H1 (cell line): ENCODE measurements around the gene TLE3. TPM values are rescaled to one million over a fixed set of nuclear protein-coding genes. Genes with fewer than 3 reads are reported as not detected.

Source experiments
- CTCF ChIA-PET: fragments of 300-600 bp; sonication (Branson Sonifier 250); formaldehyde crosslinking; loops from one replicate; lab custom pipeline; 2021; ENCODE audit not compliant: partially characterized antibody; lab: Charles Lee
- POLR2A ChIA-PET: fragments of 300-600 bp; sonication (Branson Sonifier 250); formaldehyde crosslinking; loops from one replicate; lab custom pipeline; 2021; ENCODE audit warnings: inconsistent platforms; ENCODE audit not compliant: partially characterized antibody; lab: Charles Lee
- DNase-seq, 2 experiments: peaks; one replicate each; pipeline versions ENCODE4 v3.0.0 to v3.0.0-alpha.2; 2010 to 2022; ENCODE audit warnings: low spot score in 2 of 2, low read depth in 1 of 2, mixed read lengths in 1 of 2
- FAIRE-seq: peaks from 2 replicates; lab custom pipeline; 2011; peaks lifted over from hg19 to GRCh38; lab: Jason Lieb, UNC
- H2AFZ ChIP-seq: 2 replicates; pipeline ENCODE4 v1.8.1; 2012; ENCODE audit warnings: low read length, inconsistent platforms
- H2AK5ac ChIP-seq: 2 replicates; pipeline ENCODE4 v1.6.1; 2013; ENCODE audit warnings: low read depth, low read length
- H2BK120ac ChIP-seq: replicated peaks from 2 replicates; pipeline ENCODE3; 2013; ENCODE audit warnings: low read depth, low read length, inconsistent platforms
- H2BK12ac ChIP-seq: 2 replicates; pipeline ENCODE4 v1.6.1; 2013; ENCODE audit warnings: low read depth, low read length
- H2BK15ac ChIP-seq: 2 replicates; pipeline ENCODE4 v1.6.1; 2013; ENCODE audit warnings: low read length
- H2BK20ac ChIP-seq: 2 replicates; pipeline ENCODE4 v1.6.1; 2013; ENCODE audit warnings: low read length
- H2BK5ac ChIP-seq: 2 replicates; pipeline ENCODE4 v1.6.1; 2013; ENCODE audit warnings: low read depth, low read length
- H3K14ac ChIP-seq: 2 replicates; pipeline ENCODE4 v1.6.1; 2013; ENCODE audit warnings: inconsistent platforms; ENCODE audit not compliant: insufficient read length
- H3K18ac ChIP-seq: 2 replicates; pipeline ENCODE4 v1.6.1; 2013; ENCODE audit warnings: low read length; ENCODE audit errors: extremely low read depth
- H3K23ac ChIP-seq: 2 replicates; pipeline ENCODE4 v1.6.1; 2013; ENCODE audit warnings: inconsistent platforms; ENCODE audit not compliant: insufficient read length
- H3K23me2 ChIP-seq: 2 replicates; pipeline ENCODE4 v1.6.1; 2013; ENCODE audit warnings: low read depth, low read length
- H3K27ac ChIP-seq: 2 replicates; pipeline ENCODE4 v1.6.1; 2011; ENCODE audit warnings: low read depth, low read length, inconsistent platforms
- H3K27me3 ChIP-seq, 4 experiments: replicated peaks in 1 of 4; 1 replicate in 1 of 4; 2 replicates in 3 of 4; pipeline versions ENCODE4 v1.6.1 to v1.8.1; 2011 to 2013; ENCODE audit warnings: low read length in 3 of 4, mild to moderate bottlenecking in 3 of 4, inconsistent platforms in 2 of 4, mixed read lengths in 2 of 4, moderate library complexity in 1 of 4; ENCODE audit not compliant: control insufficient read depth in 3 of 4, insufficient read depth in 3 of 4; ENCODE audit errors: extremely low read depth in 1 of 4
- H3K36me3 ChIP-seq, 4 experiments: 2 replicates each; pipeline versions ENCODE4 v1.6.1 to v1.8.1; 2011 to 2013; ENCODE audit warnings: mild to moderate bottlenecking in 4 of 4, low read length in 3 of 4, moderate library complexity in 2 of 4, control low read depth in 1 of 4, inconsistent platforms in 1 of 4; ENCODE audit not compliant: insufficient read depth in 4 of 4, control insufficient read depth in 2 of 4
- H3K4ac ChIP-seq: replicated peaks from 2 replicates; pipeline ENCODE3; 2013; ENCODE audit warnings: low read length, low read depth, mixed read lengths, inconsistent platforms; ENCODE audit not compliant: insufficient read length
- H3K4me1 ChIP-seq, 4 experiments: replicated peaks in 1 of 4; 1 replicate in 1 of 4; 2 replicates in 3 of 4; pipeline versions ENCODE4 v1.6.1 to v1.8.1; 2011 to 2013; ENCODE audit warnings: low read length in 3 of 4, inconsistent platforms in 2 of 4, mixed read lengths in 1 of 4; ENCODE audit not compliant: insufficient read depth in 4 of 4, control insufficient read depth in 3 of 4
- H3K4me2 ChIP-seq, 2 experiments: 2 replicates each; pipeline versions ENCODE4 v1.6.1 to v1.8.1; 2011 to 2013; ENCODE audit warnings: low read depth in 2 of 2, low read length in 2 of 2, control low read depth in 1 of 2, inconsistent platforms in 1 of 2, mild to moderate bottlenecking in 1 of 2; ENCODE audit not compliant: insufficient read depth in 1 of 2
- H3K4me3 ChIP-seq, 4 experiments: fragments of 200-600, 300-600 bp in 1 of 4; sonication (generic), shearing (Covaris generic), sonication (Bioruptor Twin) in 1 of 4; 2 replicates each; pipeline versions ENCODE4 v1.5.1 to v1.8.1; 2011 to 2016; ENCODE audit warnings: low read length in 4 of 4, low read depth in 3 of 4, control low read depth in 2 of 4, inconsistent platforms in 2 of 4, mild to moderate bottlenecking in 2 of 4, mixed read lengths in 1 of 4, moderate library complexity in 1 of 4; ENCODE audit not compliant: insufficient read depth in 2 of 4; ENCODE audit errors: extremely low read depth in 1 of 4
- H3K56ac ChIP-seq: replicated peaks from 2 replicates; pipeline ENCODE3; 2013; ENCODE audit warnings: low read depth, mild to moderate bottlenecking, mixed read lengths, low read length, inconsistent platforms; ENCODE audit not compliant: insufficient read length
- H3K79me1 ChIP-seq: 2 replicates; pipeline ENCODE4 v1.6.1; 2013; ENCODE audit warnings: low read depth, low read length, control low read depth
- H3K79me2 ChIP-seq, 2 experiments: 2 replicates each; pipeline versions ENCODE4 v1.6.1 to v1.8.1; 2012 to 2013; ENCODE audit warnings: low read length in 2 of 2, mild to moderate bottlenecking in 2 of 2, inconsistent platforms in 1 of 2; ENCODE audit not compliant: insufficient read depth in 2 of 2, control insufficient read depth in 1 of 2
- H3K9ac ChIP-seq, 4 experiments: replicated peaks in 1 of 4; 1 replicate in 1 of 4; 2 replicates in 3 of 4; pipeline versions ENCODE4 v1.6.1 to v1.8.1; 2011 to 2013; ENCODE audit warnings: low read depth in 3 of 4, low read length in 3 of 4, control low read depth in 2 of 4, mild to moderate bottlenecking in 2 of 4, moderate library complexity in 2 of 4, inconsistent platforms in 1 of 4; ENCODE audit errors: extremely low read depth in 1 of 4
- H3K9me3 ChIP-seq, 2 experiments: 2 replicates each; pipeline versions ENCODE4 v1.6.1 to v1.8.1; 2012 to 2013; ENCODE audit warnings: mild to moderate bottlenecking in 2 of 2, moderate library complexity in 2 of 2, control low read depth in 1 of 2, inconsistent platforms in 1 of 2, low read depth in 1 of 2, low read length in 1 of 2, mixed read lengths in 1 of 2; ENCODE audit not compliant: insufficient read depth in 2 of 2
- H4K20me1 ChIP-seq, 2 experiments: replicated peaks in 1 of 2; 2 replicates each; pipeline versions ENCODE3 to v1.8.1; 2011 to 2013; ENCODE audit warnings: inconsistent platforms in 2 of 2, low read length in 2 of 2, mild to moderate bottlenecking in 1 of 2; ENCODE audit not compliant: insufficient read depth in 2 of 2, control insufficient read depth in 1 of 2
- H4K5ac ChIP-seq: 2 replicates; pipeline ENCODE4 v1.6.1; 2013; ENCODE audit warnings: low read length, low read depth, mixed read lengths, inconsistent platforms; ENCODE audit not compliant: insufficient read length
- H4K8ac ChIP-seq: 2 replicates; pipeline ENCODE4 v1.8.0; 2013; ENCODE audit warnings: mild to moderate bottlenecking, moderate library complexity, low read length, inconsistent platforms; ENCODE audit not compliant: insufficient read depth; ENCODE audit errors: extremely low read depth
- H4K91ac ChIP-seq: replicated peaks from 2 replicates; pipeline ENCODE3; 2013; ENCODE audit warnings: low read length, mixed read lengths, inconsistent platforms; ENCODE audit not compliant: insufficient read length
- BCL11A ChIP-seq, 2 experiments: IDR thresholded peaks; one replicate each; pipeline ENCODE4 v1.6.1; 2011; ENCODE audit warnings: low read depth in 2 of 2, low read length in 2 of 2, mild to moderate bottlenecking in 2 of 2
- CBX8 ChIP-seq: fragments of 300-800, 300-1000 bp; sonication (generic); IDR thresholded peaks from 2 replicates; pipeline ENCODE4 v1.7.1; 2016; ENCODE audit warnings: low read depth, low read length, borderline replicate concordance
- CREB1 ChIP-seq: IDR thresholded peaks from 2 replicates; pipeline ENCODE4 v1.6.1; 2012; ENCODE audit warnings: inconsistent platforms
- KDM5A ChIP-seq: fragments of 200-600 bp; IDR thresholded peaks from 2 replicates; pipeline ENCODE4 v1.7.1; 2012; ENCODE audit warnings: mild to moderate bottlenecking, low read length, inconsistent platforms, mixed read lengths
- NRF1 ChIP-seq: IDR thresholded peaks from 2 replicates; pipeline ENCODE4 v1.6.1; 2011; ENCODE audit warnings: mild to moderate bottlenecking, low read depth, low read length, improper control_type of control experiment
- RNF2 ChIP-seq: fragments of 200-900, 300-1000 bp; sonication (generic); IDR thresholded peaks from 2 replicates; pipeline ENCODE4 v1.7.1; 2016; ENCODE audit warnings: borderline replicate concordance, low read depth, mild to moderate bottlenecking, antibody characterized with exemption, low read length; ENCODE audit not compliant: poor library complexity, severe bottlenecking; ENCODE audit errors: missing control alignments
- SP1 ChIP-seq: IDR thresholded peaks from 2 replicates; pipeline ENCODE4 v1.6.1; 2011; ENCODE audit warnings: low read depth, low read length
- SRF ChIP-seq: IDR thresholded peaks from 2 replicates; pipeline ENCODE4 v1.6.1; 2011; ENCODE audit warnings: mild to moderate bottlenecking, low read depth, low read length, moderate library complexity
- ZNF274 ChIP-seq: IDR thresholded peaks from 2 replicates; pipeline ENCODE4 v1.7.0; 2012; ENCODE audit warnings: low read length, borderline replicate concordance; ENCODE audit errors: extremely low read depth
- WGBS, 2 experiments: shearing (Covaris generic) in 1 of 2; methylation state at CpG; one replicate each; pipeline versions ENCODE4 v1.1.6 to v1.1.7; 2013 to 2015; ENCODE audit warnings: low lambda C conversion rate in 2 of 2, mixed read lengths in 2 of 2, inconsistent platforms in 1 of 2, low coverage in 1 of 2, missing lambda C conversion rate in 1 of 2; ENCODE audit not compliant: insufficient replicate concordance in 2 of 2, insufficient coverage in 1 of 2, insufficient read length in 1 of 2; ENCODE audit errors: extremely low coverage in 1 of 2, missing lambda C conversion rate in 1 of 2; 5-methylcytosine and 5-hydroxymethylcytosine counted together
- polyA plus RNA-seq, 7 experiments: library from polyadenylated mRNA; depleted of rRNA in 3 of 7; stranded (reverse) in 5 of 7; unstranded in 2 of 7; fragments of >200 nt in 5 of 7; fragments of 200-250 nt in 2 of 7; gene quantifications; 1 replicate in 5 of 7; 2 replicates in 1 of 7; 4 replicates in 1 of 7; pipeline versions ENCODE4 v1.2.1 to v1.2.3, GENCODE V29; 2011 to 2013; ENCODE audit warnings: missing spikeins in 2 of 7, mixed read lengths in 2 of 7
- total RNA-seq: library from RNA; stranded (reverse); fragmentation: NEBNext Ultra II Directional; extraction: Animal tissue kit (Norgen Biotek cat#: 25700); gene quantifications from 2 replicates; pipeline ENCODE4 v1.2.1, GENCODE V29; 2021
- TF ChIP-seq, protein P1 (sequence below): IDR thresholded peaks from 2 replicates; pipeline ENCODE4 v1.6.1; 2011; ENCODE audit warnings: low read depth, mild to moderate bottlenecking, low read length; ENCODE audit not compliant: insufficient read depth

The TLE3 gene
- total and polyA plus RNA-seq, 2 of the 8 experiments (the other 6 are each of a cell fraction or from before 2014, with no cell fraction given) = 25.1 to 61.2 TPM

DNA sequence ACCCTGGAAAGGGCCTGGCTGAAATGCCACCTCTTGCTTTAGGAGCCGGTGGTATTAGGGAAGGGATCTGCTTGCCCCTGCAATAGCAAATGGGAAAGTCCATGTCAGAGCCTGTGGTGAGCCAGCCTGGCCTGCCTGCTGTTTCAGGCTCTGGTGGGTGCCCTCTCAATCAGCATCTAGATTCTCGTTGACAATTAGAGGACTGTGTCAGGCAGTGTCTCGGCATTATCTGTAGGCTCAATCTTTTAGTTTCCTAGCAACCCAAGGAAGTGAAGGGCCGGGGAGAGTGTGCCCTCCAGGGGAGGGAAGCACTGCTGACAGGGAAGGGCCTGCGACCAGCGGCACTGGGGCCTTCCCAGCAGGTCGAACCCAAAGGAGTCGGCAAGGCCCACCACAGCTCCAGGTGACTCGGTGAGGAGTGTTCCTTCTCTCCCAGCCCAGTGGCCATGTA, 42.1 kb downstream of the TLE3 start:
- no peaks in the 10 kb centered on the region for H3K27me3 ChIP-seq
- no peak overlapping the region for H2BK5ac ChIP-seq
- no peak overlapping the region for H3K9ac ChIP-seq
- H3K27ac ChIP-seq = no peak overlapping the region
- no peak overlapping the region for H3K4ac ChIP-seq
- FAIRE-seq (no peak), DNase-seq (no peak)
- POLR2A ChIA-PET = no interaction called here
- no peak overlapping the region for H2BK20ac ChIP-seq
- H2BK120ac ChIP-seq = no peak overlapping the region
- H3K4me3 ChIP-seq = no peak overlapping the region
- no peak overlapping the region for H2BK15ac ChIP-seq
- no peak overlapping the region for H4K91ac ChIP-seq
- H3K4me1 ChIP-seq = no peaks in the 10 kb centered on the region
- H3K14ac ChIP-seq = no peak overlapping the region
- no peak overlapping the region for H4K5ac ChIP-seq
- H3K23ac ChIP-seq = no peak overlapping the region
- no peak overlapping the region for H3K4me2 ChIP-seq
- no peak overlapping the region for H4K8ac ChIP-seq
- CTCF ChIA-PET = interaction anchor here (1.0 to 1.5 kb wide), 4 partner anchors 8 to 534 kb away, joined by 3 read pairs; no protein-coding TSS in a partner anchor
- no peak overlapping the region for H3K18ac ChIP-seq
- no peak overlapping the region for H2AFZ ChIP-seq
- no peaks in the 10 kb centered on the region for H3K79me1 ChIP-seq
- 90% methylated on average over 7 of the region's 9 CpGs; no CpG with 5 or more reads in 1 of the 2 experiments for WGBS, 2 experiments
- H3K9me3 ChIP-seq = no peaks in the 10 kb centered on the region
- no peak overlapping the region for H3K56ac ChIP-seq
- H3K36me3 ChIP-seq = peaks cover 34 to 96% (median 75%) of the 10 kb centered on the region in 4 experiments
- H3K79me2 ChIP-seq = no peaks in the 10 kb centered on the region
- no peak overlapping the region for H2BK12ac ChIP-seq
- no peak overlapping the region for H2AK5ac ChIP-seq
- H4K20me1 ChIP-seq = peaks cover 11 to 17% of the 10 kb centered on the region in 2 experiments
- H3K23me2 ChIP-seq = no peaks in the 10 kb centered on the region
- TF ChIP-seq ZNF274 (no peak), KDM5A (no peak), NRF1 (no peak), CREB1 (no peak), SP1 (no peak), RNF2 (no peak), SRF (no peak), CBX8 (no peak), BCL11A (IDR thresholded peaks at IDR 0.05; ENCODE audit: low read depth in 2 of 2, low read length in 2 of 2) (no peak)
- TF ChIP-seq, protein P1, sequence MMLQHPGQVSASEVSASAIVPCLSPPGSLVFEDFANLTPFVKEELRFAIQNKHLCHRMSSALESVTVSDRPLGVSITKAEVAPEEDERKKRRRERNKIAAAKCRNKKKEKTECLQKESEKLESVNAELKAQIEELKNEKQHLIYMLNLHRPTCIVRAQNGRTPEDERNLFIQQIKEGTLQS = no peak
